SK-N-SH treated with all-trans-retinoic acid at 6 μM for 48 hours (cell line): ENCODE results near the gene ZNF423.

Experiments used
- CREB5 ChIP-seq: fragments of 250-450 bp; sonication (Bioruptor Pico); IDR thresholded peaks from 2 replicates; pipeline ENCODE4 v1.5.1; 2020; ENCODE audit warnings: low read depth, mild to moderate bottlenecking, moderate library complexity
- CSDC2 ChIP-seq: fragments of 250-450 bp; sonication (Bioruptor Pico); IDR thresholded peaks from 2 replicates; pipeline ENCODE4 v1.5.0; 2020; ENCODE audit warnings: mild to moderate bottlenecking, moderate library complexity
- CSRNP3 ChIP-seq: fragments of 250-450 bp; sonication (Bioruptor Pico); IDR thresholded peaks from 2 replicates; pipeline ENCODE4 v1.5.1; 2021; ENCODE audit warnings: mild to moderate bottlenecking, moderate library complexity
- PATZ1 ChIP-seq: fragments of 250-450 bp; sonication (Bioruptor Pico); IDR thresholded peaks from 2 replicates; pipeline ENCODE4 v1.8.0; 2020; ENCODE audit warnings: mild to moderate bottlenecking, moderate library complexity, borderline replicate concordance
- RARB ChIP-seq: fragments of 250-450 bp; sonication (Bioruptor Pico); IDR thresholded peaks from 2 replicates; pipeline ENCODE4 v1.8.0; 2021; ENCODE audit warnings: mild to moderate bottlenecking, moderate library complexity
- TSHZ2 ChIP-seq: fragments of 250-450 bp; sonication (Bioruptor Pico); IDR thresholded peaks from 2 replicates; pipeline ENCODE4 v1.5.0; 2020; ENCODE audit warnings: mild to moderate bottlenecking, moderate library complexity
- ZFP3 ChIP-seq: fragments of 250-450 bp; sonication (Bioruptor Pico); IDR thresholded peaks from 2 replicates; pipeline ENCODE4 v1.5.0; 2020; ENCODE audit warnings: mild to moderate bottlenecking, moderate library complexity
- ZFP30 ChIP-seq: fragments of 450-650 bp; formaldehyde crosslinking; IDR thresholded peaks from 2 replicates; pipeline ENCODE4 v1.5.0; 2022; ENCODE audit warnings: mild to moderate bottlenecking, moderate library complexity
- ZNF70 ChIP-seq: fragments of 450-650 bp; formaldehyde crosslinking; IDR thresholded peaks from 2 replicates; pipeline ENCODE4 v1.5.0; 2020; ENCODE audit warnings: mild to moderate bottlenecking, moderate library complexity

- no peak for TF ChIP-seq CSRNP3 (CRISPR knock-in tag)
- TF ChIP-seq CREB5 (CRISPR knock-in tag), result no peak
- no peak for TF ChIP-seq CSDC2 (CRISPR knock-in tag)
- TF ChIP-seq RARB, result no peak
- no peak for TF ChIP-seq ZNF70 (CRISPR knock-in tag)
- no peak for TF ChIP-seq PATZ1
- no peak for TF ChIP-seq ZFP3 (CRISPR knock-in tag)
- no peak for TF ChIP-seq ZFP30 (CRISPR knock-in tag)
- no peak for TF ChIP-seq TSHZ2 (CRISPR knock-in tag)
Measured at GRCh38 chr16:49756775-49757558, 98.9 kb downstream of the ZNF423 start.
